Stimulated activated CD8-positive, alpha-beta memory T cell treated with anti-CD3 and anti-CD28 coated beads, Interleukin-2, amount 100 ng/mL, for 48 hours (primary cell): Measurements from ENCODE around the gene EFNA3.
"Not testable (repeated sequence)": the region's sequence is repeated elsewhere in the genome, so short reads cannot be mapped to it uniquely, and the experiment has no call there.

Experiments used
- DNase-seq, 2 donors: peaks; one replicate each; pipeline ENCODE4 v3.0.0-alpha.2; 2020; ENCODE audit warnings: low read depth in 2 of 2

The EFNA3 gene

DNA sequence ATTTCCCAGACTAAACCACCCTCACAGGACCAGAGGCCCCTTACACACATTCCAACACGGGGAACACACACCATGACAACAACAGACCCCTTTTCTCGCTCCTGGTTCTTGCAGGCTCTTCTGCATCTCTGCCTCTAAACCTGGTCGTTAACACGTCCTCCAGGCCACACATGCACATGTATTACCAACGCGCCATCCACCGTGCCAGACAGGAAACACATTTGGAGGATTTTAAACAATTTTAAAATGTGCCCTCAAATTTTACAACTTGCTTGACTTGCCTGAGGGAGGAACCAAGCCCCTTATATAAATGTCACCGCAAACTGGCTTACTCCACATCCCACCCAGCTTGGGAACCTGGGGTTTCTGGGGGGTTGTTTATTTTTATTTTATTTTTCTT, 32.2 kb downstream of the EFNA3 start:
- no peak for DNase-seq

GRCh38 chr1:155113450-155113980, 34.9 kb downstream of the EFNA3 start:
- no peak for DNase-seq

DNA sequence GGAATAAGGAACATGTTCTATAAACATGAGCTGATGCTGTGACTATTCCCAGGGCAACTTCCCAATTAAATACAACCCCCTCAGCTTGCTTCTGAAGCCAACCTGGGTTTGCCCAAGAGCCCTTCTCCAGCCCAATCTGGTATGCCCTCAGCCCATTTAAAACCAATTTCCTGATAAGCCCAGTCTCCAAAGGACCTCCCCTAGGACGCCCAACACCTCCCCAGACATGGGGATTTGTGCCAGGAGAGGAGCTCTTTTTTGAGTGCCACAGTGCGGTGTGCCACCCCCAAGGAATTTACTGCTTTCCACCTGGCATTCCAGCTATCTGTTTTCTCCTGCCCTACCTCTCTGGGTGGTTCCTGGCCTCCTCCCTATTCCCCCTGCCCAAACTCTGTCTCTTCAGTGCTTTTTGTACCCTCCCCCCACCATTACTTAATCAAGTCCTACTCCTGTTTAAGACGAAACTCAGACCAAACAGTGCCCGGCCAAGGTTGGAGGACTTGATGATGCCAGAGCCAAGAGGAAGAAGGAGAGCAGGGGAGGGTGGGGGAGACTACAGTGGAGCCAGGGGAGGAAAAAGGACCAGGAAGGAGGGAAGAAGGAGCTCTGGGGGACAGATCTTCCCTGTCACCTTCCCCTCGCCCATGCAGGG, 37.6 kb downstream of the EFNA3 start:
- DNase-seq, result no peak

DNA sequence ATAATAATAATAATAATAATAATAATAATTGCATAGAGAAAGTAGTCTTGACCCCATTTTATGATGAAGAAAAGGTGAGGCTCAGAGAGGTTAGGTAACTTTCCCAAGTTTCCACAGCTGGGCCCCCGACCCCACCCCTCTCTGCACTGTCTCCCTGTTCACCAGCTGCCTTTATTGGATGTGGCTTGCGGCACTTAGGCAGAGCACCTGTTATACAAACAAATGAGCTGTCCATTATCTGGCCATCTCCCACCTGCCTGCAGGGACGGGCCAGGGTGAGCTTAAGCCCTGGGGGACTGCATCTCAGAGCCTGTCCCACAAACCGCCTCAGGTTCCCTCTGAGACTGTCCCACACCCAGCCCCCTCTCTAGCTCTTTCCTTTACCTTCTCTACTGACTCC, 39.0 kb downstream of the EFNA3 start:
- DNase-seq, result no peak

DNA sequence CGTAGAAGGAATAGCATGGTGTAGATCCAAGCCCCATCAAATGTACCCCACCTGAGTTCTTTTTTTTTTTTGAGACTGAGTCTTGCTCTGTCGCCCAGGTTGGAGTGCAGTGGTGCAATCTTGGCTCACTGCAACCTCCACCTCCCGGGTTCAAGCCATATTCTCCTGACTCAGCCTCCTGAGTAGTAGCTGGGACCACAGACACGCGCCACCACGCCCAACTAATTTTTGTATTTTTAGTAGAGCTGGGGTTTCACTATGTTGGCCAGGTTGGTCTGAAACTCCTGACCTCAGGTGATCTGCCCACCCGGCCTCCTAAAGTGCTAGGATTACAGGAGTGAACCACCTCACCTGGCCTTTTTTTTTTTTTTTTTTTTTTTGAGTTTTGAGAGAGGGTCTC, 39.5 kb downstream of the EFNA3 start:
- DNase-seq, result not testable (repeated sequence)

DNA sequence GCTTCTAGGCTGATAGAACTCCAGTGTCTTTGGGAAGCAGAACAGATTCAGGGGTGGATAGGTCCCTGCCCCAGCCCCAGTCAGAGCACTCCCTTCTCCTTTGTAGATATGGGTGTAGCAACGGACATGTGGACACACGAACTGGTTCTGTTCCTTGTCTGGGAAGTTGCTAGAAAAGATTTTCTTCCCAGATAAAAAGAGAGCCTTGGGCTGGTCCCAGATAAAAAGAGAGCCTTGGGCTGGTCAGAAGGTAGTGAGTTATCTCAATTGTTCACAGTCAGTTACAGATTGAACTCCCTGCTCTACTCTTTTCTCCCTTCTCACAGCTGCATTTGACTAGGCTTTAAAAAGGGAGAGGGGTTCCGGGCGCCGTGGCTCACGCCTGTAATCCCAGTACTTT, 41.6 kb downstream of the EFNA3 start:
- no peak for DNase-seq

DNA sequence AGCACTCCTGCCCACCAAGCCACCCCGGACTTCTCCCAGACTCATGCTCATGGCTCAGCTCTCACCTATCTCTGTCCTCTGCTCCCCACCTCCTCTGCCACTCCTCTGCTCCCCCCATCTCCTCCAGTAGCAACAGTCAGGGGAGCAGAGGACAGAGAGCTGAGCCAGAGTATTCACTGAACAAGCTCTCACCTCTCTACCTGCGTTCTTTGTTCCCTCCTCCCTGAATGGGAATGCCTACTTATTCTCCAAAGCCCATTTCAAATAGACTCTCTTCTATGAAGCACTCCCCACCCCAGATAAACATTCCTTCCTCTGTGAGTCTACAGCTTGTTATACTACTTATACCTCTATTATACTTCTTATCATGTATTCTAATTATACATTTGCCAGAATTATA, 42.6 kb downstream of the EFNA3 start:
- DNase-seq, result no peak

GRCh38 chr1:155122308-155122707, 43.7 kb downstream of the EFNA3 start:
- no peak for DNase-seq

DNA sequence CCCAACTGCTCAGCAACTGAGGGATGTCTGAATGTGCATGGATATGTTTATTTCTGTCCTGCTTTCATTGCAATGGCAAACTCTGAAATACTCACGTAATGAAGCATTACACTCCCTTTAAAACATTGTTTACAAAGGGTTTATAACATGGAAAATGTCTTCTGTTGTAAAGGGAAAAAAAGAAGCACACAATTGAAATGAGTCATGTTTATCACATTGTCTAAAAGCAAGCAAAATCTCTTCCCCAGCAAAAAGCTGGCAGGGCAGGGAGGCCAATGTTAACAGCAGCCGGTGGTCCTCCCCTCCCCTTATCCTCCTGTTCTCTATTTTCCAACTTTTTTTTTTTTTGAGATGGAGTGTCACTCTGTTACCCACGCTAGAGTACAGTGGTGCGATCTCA, 45.2 kb downstream of the EFNA3 start:
- no peak for DNase-seq

DNA sequence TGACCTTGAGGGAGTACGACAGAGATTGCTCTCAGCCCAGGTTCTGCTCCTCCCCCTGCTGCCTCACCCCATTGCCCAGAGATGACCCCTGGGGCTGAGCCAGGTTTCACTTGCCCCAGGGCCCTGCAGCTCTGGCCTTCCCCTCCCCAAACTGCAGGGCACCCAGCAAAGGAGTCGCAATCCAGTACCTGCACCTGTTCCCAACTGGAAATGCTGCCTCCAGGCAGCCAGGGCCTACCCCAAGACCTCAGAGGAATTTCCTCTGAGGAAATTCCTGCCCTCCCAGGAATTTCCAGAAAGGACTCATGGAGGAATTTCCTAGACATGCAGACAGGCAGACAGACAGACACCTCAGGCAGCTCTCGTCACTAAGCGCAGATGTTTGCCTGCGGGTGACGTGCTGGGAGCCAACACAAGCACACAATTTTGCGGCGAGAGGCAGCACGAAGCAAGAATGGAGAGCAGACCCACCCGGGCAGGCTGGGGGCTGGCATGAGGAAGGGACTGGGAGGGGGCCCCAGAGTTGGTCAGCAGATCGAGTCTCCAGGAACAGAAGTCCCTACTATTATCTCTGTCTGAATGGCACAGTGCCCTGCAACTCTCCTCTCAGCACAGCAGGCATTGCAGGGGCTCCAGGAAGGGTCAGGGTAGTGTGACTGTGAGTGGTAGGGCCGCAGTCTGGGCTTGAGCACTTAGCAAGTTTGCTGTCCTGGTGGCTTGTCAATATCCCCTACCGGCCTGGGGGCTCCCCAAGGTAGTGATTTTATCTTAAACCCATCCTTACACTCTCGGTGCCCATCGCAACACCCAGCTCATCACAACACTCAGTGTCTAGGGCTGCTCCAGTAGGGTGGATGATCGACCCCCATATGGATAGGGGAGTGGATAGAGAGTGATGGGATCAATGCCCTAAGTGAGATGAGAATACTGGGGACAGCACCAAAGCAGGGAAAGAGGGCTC, 46.1 kb downstream of the EFNA3 start:
- no peak for DNase-seq

- DNase-seq, result no peak
Observed at GRCh38 chr1:155125511-155125945, 46.9 kb downstream of the EFNA3 start.

GRCh38 chr1:155125946-155126555, 47.4 kb downstream of the EFNA3 start:
- DNase-seq, result no peak

GRCh38 chr1:155126556-155127104, 48.0 kb downstream of the EFNA3 start:
- peak in 1 of 2 donors; percentile 15 for DNase-seq

DNA sequence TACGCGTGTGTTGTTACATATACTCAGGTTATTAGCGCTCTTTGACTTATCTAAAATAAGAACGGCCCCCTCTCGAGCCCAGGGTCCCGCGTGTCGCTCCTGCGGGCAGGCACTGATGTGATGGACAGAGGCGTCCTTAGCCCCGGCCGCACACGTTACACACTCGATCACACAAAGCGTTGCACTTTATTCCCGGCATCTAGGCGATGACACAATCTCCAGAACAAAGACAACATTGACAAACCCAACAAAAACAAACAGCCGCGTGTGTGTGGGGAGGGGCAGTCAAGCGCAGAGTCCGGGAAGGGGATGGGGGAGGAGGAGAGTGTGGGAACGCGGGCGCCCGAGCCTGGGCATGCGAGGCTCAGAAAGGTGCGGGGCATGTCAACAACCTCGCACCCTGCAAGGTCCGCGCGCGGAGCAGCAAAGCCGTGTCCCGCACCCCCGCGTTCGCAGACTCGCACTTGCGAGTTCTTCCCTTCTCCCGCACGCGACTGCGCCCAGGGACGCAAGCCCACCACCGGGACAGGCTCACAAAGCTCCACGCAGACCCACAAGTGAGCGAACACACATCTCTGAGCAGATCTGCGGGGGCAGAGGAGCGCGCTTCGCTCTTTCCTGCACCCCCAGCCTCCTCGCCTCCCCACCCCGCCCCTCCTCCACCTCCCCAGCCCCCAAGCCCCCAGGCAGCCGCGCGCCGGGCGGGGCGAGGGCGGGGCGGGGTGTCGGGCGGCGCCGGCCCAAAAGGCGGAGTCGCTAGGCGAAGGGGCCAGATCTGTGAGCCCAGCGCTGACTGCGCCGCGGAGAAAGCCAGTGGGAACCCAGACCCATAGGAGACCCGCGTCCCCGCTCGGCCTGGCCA, 48.7 kb downstream of the EFNA3 start, which contains the start of gene EFNA1:
Gene EFNA1, plus strand, starts transcription at position 772 of the 862 bp plus-strand sequence. CDS start 102 bp downstream, outside the sequence.
- DNase-seq, result peak; percentile 11 to 25

DNA sequence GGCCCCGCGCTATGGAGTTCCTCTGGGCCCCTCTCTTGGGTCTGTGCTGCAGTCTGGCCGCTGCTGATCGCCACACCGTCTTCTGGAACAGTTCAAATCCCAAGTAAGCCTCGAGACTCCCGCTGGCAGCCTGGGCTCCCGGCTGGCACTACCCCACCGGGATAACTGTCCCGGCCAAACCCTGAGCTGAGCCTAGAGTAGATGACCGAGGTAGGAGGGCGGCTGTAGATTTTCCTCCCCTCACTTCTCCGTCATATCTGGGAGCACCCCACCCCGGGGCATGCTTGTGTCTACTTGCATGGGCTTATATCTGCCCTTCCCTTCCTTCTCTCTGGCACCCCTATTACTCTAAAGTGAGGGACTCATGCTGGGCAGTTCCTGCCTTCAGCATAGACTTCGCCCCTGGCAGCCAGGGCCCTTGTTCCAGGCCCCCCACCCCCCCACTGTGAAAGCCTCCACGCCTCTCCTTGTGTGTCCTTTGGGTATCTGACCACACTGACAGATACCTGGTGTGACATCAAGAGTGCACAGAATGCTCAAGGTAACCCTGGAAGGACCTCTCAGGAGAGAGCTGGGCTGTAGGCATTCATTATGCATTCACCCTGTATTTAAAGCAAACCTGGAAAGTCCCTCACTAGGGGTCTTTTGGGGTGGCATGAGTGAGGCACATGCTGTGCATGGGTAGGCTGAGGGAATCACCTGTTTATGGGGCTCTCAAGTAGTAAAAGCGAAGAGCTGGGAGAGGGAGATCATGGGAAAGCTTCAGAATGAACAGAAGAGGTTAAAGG, 49.5 kb downstream of the EFNA3 start:
- DNase-seq, result no peak

- no peak for DNase-seq
Observed at GRCh38 chr1:155128755-155129473, 50.3 kb downstream of the EFNA3 start.

DNA sequence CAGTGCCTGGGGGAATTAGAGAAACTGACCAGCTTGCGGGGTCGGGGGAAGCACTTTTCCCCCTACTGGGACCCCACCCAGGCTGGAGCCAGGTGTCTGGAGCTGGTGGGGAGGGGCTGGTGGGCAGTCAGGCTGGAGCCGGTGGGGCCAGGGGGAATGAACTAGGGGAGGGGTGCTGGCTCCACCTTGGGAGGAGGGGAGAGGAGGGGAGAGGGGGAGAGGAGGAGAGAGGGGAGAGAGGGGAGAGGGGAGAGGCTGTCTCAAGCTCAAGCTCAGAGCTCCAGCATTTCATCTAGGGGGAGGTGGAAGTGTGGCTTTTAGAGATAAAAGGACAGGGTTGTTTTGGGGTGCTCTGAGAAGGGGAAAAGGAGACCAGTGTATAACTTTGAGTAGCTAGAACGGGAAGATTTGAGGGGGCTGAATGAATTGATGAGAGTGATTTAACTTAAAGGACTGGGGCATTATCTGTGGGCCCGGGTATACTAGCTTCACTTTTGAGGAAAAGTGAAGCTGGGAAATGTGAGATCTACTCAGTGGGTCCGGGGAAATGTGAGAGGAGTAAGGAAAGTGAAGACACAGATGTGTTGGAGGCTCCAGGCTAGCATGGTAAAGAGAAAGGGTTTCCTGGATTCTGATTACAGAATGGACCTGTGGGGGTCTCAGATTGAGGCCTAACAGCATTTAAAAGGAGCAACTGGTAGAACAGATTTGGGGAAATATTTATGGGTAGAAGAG, 51.8 kb downstream of the EFNA3 start:
- DNase-seq, result no peak

- no peak for DNase-seq
Observed at GRCh38 chr1:155131285-155131684, 52.6 kb downstream of the EFNA3 start.

- no peak for DNase-seq
Observed at GRCh38 chr1:155131856-155132255, 53.2 kb downstream of the EFNA3 start.
